K562 (cell line): Measurements from ENCODE around the gene GPSM3. TPM values are rescaled to one million over a fixed set of nuclear protein-coding genes. Genes with fewer than 3 reads are reported as not detected.
A peak's percentile ranks its signal among the peaks of the same experiment; 100 is the strongest.

ENCODE experiments used
- NCOA1 ChIP-seq: fragments of 450-650 bp; IDR thresholded peaks from 2 replicates; pipeline ENCODE4 v1.6.1; 2016; ENCODE audit warnings: low read depth
- SRSF9 ChIP-seq: fragments of 200-400 bp; formaldehyde crosslinking; IDR thresholded peaks from 2 replicates; pipeline ENCODE4 v1.6.1; 2017; ENCODE audit warnings: low read depth, low read length, borderline replicate concordance
- ZC3H4 ChIP-seq: sonication (generic); formaldehyde crosslinking; IDR thresholded peaks from 2 replicates; pipeline ENCODE4 v1.9.0; 2021; ENCODE audit warnings: missing genetic modification reagents, borderline replicate concordance
- polyA plus RNA-seq, 8 experiments: library from polyadenylated mRNA; depleted of rRNA in 4 of 8; stranded (reverse) in 5 of 8; unstranded in 3 of 8; fragments of >200 nt; fragmentation: Nextera tagmentation in 2 of 8; fragmentation: Illumina TruSeq in 1 of 8; extraction: Ambion mirVana in 2 of 8; extraction: Trizol in 1 of 8; gene quantifications; 2 replicates each; pipeline versions ENCODE4 v1.2.1 to v1.2.3, GENCODE V29; 2011 to 2014; ENCODE audit warnings: inconsistent platforms in 1 of 8, missing spikeins in 1 of 8
- total RNA-seq, 7 experiments: library from RNA; depleted of rRNA in 6 of 7; stranded (reverse); fragments of >200 nt in 6 of 7; fragmentation: Illumina TruSeq in 2 of 7; extraction: Trizol in 2 of 7; gene quantifications; 2 replicates each; pipeline versions ENCODE4 v1.2.1 to v1.2.3, GENCODE V29; 2011 to 2021; ENCODE audit warnings: low replicate concordance in 1 of 7
- TF ChIP-seq, protein P1 (sequence below): sonication (generic); formaldehyde crosslinking; IDR thresholded peaks from 2 replicates; pipeline ENCODE4 v1.8.1; 2023; ENCODE audit warnings: missing genetic modification reagents, mild to moderate bottlenecking, borderline replicate concordance
- TF ChIP-seq, protein P2 (sequence below): sonication (generic); formaldehyde crosslinking; IDR thresholded peaks from 2 replicates; pipeline ENCODE4 v1.8.0; 2022; ENCODE audit warnings: mild to moderate bottlenecking, low read depth, missing genetic modification reagents
- TF ChIP-seq, protein P3 (sequence below), 2 experiments: fragments of 450-650 bp; formaldehyde crosslinking in 1 of 2; IDR thresholded peaks; 2 replicates each; pipeline versions ENCODE4 v1.4.0 to v1.6.1; 2014 to 2020; ENCODE audit warnings: mild to moderate bottlenecking in 2 of 2, borderline replicate concordance in 1 of 2, low read depth in 1 of 2

Gene GPSM3
- total and polyA plus RNA-seq, 9 of the 15 experiments (the other 6 are each of a cell fraction or from before 2014, with no cell fraction given), result 5.3 to 42.6 (median 24.4) TPM

- TF ChIP-seq, protein P1, sequence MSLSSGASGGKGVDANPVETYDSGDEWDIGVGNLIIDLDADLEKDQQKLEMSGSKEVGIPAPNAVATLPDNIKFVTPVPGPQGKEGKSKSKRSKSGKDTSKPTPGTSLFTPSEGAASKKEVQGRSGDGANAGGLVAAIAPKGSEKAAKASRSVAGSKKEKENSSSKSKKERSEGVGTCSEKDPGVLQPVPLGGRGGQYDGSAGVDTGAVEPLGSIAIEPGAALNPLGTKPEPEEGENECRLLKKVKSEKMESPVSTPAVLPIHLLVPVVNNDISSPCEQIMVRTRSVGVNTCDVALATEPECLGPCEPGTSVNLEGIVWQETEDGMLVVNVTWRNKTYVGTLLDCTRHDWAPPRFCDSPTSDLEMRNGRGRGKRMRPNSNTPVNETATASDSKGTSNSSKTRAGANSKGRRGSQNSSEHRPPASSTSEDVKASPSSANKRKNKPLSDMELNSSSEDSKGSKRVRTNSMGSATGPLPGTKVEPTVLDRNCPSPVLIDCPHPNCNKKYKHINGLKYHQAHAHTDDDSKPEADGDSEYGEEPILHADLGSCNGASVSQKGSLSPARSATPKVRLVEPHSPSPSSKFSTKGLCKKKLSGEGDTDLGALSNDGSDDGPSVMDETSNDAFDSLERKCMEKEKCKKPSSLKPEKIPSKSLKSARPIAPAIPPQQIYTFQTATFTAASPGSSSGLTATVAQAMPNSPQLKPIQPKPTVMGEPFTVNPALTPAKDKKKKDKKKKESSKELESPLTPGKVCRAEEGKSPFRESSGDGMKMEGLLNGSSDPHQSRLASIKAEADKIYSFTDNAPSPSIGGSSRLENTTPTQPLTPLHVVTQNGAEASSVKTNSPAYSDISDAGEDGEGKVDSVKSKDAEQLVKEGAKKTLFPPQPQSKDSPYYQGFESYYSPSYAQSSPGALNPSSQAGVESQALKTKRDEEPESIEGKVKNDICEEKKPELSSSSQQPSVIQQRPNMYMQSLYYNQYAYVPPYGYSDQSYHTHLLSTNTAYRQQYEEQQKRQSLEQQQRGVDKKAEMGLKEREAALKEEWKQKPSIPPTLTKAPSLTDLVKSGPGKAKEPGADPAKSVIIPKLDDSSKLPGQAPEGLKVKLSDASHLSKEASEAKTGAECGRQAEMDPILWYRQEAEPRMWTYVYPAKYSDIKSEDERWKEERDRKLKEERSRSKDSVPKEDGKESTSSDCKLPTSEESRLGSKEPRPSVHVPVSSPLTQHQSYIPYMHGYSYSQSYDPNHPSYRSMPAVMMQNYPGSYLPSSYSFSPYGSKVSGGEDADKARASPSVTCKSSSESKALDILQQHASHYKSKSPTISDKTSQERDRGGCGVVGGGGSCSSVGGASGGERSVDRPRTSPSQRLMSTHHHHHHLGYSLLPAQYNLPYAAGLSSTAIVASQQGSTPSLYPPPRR (CRISPR knock-in tag), result peak; percentile 90
- TF ChIP-seq, protein P2, sequence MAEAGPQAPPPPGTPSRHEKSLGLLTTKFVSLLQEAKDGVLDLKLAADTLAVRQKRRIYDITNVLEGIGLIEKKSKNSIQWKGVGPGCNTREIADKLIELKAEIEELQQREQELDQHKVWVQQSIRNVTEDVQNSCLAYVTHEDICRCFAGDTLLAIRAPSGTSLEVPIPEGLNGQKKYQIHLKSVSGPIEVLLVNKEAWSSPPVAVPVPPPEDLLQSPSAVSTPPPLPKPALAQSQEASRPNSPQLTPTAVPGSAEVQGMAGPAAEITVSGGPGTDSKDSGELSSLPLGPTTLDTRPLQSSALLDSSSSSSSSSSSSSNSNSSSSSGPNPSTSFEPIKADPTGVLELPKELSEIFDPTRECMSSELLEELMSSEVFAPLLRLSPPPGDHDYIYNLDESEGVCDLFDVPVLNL (CRISPR knock-in tag), result 0 out of 2 replicates have a peak, but pooled peaks have one; percentile 5
- TF ChIP-seq SRSF9, result no peak
- TF ChIP-seq ZC3H4 (CRISPR knock-in tag), result peak; percentile 87; the same call in 1 of the 2 replicates
- TF ChIP-seq NCOA1, result peak; percentile 25
- TF ChIP-seq, protein P3, sequence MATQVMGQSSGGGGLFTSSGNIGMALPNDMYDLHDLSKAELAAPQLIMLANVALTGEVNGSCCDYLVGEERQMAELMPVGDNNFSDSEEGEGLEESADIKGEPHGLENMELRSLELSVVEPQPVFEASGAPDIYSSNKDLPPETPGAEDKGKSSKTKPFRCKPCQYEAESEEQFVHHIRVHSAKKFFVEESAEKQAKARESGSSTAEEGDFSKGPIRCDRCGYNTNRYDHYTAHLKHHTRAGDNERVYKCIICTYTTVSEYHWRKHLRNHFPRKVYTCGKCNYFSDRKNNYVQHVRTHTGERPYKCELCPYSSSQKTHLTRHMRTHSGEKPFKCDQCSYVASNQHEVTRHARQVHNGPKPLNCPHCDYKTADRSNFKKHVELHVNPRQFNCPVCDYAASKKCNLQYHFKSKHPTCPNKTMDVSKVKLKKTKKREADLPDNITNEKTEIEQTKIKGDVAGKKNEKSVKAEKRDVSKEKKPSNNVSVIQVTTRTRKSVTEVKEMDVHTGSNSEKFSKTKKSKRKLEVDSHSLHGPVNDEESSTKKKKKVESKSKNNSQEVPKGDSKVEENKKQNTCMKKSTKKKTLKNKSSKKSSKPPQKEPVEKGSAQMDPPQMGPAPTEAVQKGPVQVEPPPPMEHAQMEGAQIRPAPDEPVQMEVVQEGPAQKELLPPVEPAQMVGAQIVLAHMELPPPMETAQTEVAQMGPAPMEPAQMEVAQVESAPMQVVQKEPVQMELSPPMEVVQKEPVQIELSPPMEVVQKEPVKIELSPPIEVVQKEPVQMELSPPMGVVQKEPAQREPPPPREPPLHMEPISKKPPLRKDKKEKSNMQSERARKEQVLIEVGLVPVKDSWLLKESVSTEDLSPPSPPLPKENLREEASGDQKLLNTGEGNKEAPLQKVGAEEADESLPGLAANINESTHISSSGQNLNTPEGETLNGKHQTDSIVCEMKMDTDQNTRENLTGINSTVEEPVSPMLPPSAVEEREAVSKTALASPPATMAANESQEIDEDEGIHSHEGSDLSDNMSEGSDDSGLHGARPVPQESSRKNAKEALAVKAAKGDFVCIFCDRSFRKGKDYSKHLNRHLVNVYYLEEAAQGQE (IDR thresholded peaks at IDR 0.05; ENCODE audit: borderline replicate concordance), result no peak; the same call in 1 of the 2 replicates
- TF ChIP-seq, protein P3 (CRISPR knock-in tag; IDR thresholded peaks at IDR 0.05; ENCODE audit: low read depth), result peak; percentile 61; the same call in 1 of the 2 replicates
Measured at GRCh38 chr6:32153564-32154513, 38.6 kb downstream of the GPSM3 start, which contains the start of gene PPT2 (continued).
